GM12891 (cell line): ENCODE results near the gene NME3.
A peak's percentile ranks its signal among the peaks of the same experiment; 100 is the strongest.

Source experiments
- PAX5 ChIP-seq: IDR thresholded peaks from 2 replicates; pipeline ENCODE4 v1.6.1; 2011; ENCODE audit warnings: low read length, moderate library complexity, mild to moderate bottlenecking; ENCODE audit not compliant: insufficient read depth, severe bottlenecking
- POLR2A ChIP-seq: IDR thresholded peaks from 2 replicates; pipeline ENCODE4 v1.6.1; 2011; ENCODE audit warnings: low read depth, low read length, control low read depth
- POLR2AphosphoS5 ChIP-seq: IDR thresholded peaks from 2 replicates; pipeline ENCODE4 v1.6.1; 2011; ENCODE audit warnings: low read depth, low read length, control low read depth
- POU2F2 ChIP-seq: IDR thresholded peaks from 2 replicates; pipeline ENCODE4 v1.6.1; 2011; ENCODE audit warnings: low read depth, mild to moderate bottlenecking, control low read depth, low read length, moderate library complexity
- TAF1 ChIP-seq: IDR thresholded peaks from 2 replicates; pipeline ENCODE4 v1.6.1; 2011; ENCODE audit warnings: low read depth, low read length, control low read depth

GRCh38 chr16:1769402-1770300 lies 1.7 kb downstream of the NME3 start:
- TF ChIP-seq POU2F2 = no peak
- TF ChIP-seq POLR2A = peak; percentile 66
- TF ChIP-seq POLR2AphosphoS5 = no peak; the same call in 1 of the 2 replicates
- TF ChIP-seq TAF1 = no peak
- TF ChIP-seq PAX5 = no peak
